ENCODE measurements around the gene DGKI.

DGKI gene

GRCh38 chr7:137395420-137395819 lies 451.4 kb downstream of the DGKI start:
- no peak for DNase-seq

GRCh38 chr7:137393570-137393969 lies 453.2 kb downstream of the DGKI start:
- no peak for DNase-seq

- DNase-seq: no peak
These were observed 456.7 kb downstream of the DGKI start for GRCh38 chr7:137390076-137390475.

- DNase-seq: no peak
These were observed 457.9 kb downstream of the DGKI start for GRCh38 chr7:137388916-137389315.

- no peak for DNase-seq
These were observed 459.8 kb downstream of the DGKI start for GRCh38 chr7:137386966-137387365.

- DNase-seq: no peak
These were observed 465.7 kb downstream of the DGKI start for GRCh38 chr7:137381045-137381444.

- no peak for DNase-seq
These were observed 473.3 kb downstream of the DGKI start for GRCh38 chr7:137373507-137373906.

GRCh38 chr7:137371616-137372015 lies 475.2 kb downstream of the DGKI start:
- DNase-seq: no peak

- DNase-seq: no peak
These were observed 479.8 kb downstream of the DGKI start for GRCh38 chr7:137366995-137367394.

- no peak for DNase-seq
These were observed 483.1 kb downstream of the DGKI start for GRCh38 chr7:137363683-137364082.

- DNase-seq: no peak
These were observed 486.6 kb downstream of the DGKI start for GRCh38 chr7:137360087-137360679.

GRCh38 chr7:137354961-137355360 lies 491.8 kb downstream of the DGKI start:
- no peak for DNase-seq

GRCh38 chr7:137354396-137354795 lies 492.4 kb downstream of the DGKI start:
- no peak for DNase-seq

- no peak for DNase-seq
These were observed 494.8 kb downstream of the DGKI start for GRCh38 chr7:137351941-137352340.

GRCh38 chr7:137345799-137346449 lies 500.9 kb downstream of the DGKI start:
- no peak for DNase-seq

- DNase-seq: no peak
These were observed 503.4 kb downstream of the DGKI start, which contains the start of gene PTN for GRCh38 chr7:137343281-137343841. Gene PTN (minus strand): TSS chr7:137343733. CDS start chr7:137254973, 88,760 bp downstream.

- no peak for DNase-seq
These were observed 503.9 kb downstream of the DGKI start for GRCh38 chr7:137342828-137343261.

GRCh38 chr7:137342265-137342664 lies 504.5 kb downstream of the DGKI start:
- no peak for DNase-seq

GRCh38 chr7:137337902-137338301 lies 508.9 kb downstream of the DGKI start:
- no peak for DNase-seq

GRCh38 chr7:137335814-137336213 lies 511.0 kb downstream of the DGKI start:
- no peak for DNase-seq

GRCh38 chr7:137331378-137331777 lies 515.4 kb downstream of the DGKI start:
- DNase-seq: no peak
